Astrocyte of the spinal cord (primary cell): ENCODE results near the gene LAMC3.
A peak's percentile ranks its signal among the peaks of the same experiment; 100 is the strongest.

Experiments
- DNase-seq: peaks from one replicate; pipeline ENCODE4 v3.0.0; 2011; ENCODE audit warnings: low read depth, low spot score
- H3K4me3 ChIP-seq: 2 replicates; pipeline ENCODE4 v1.5.1; 2011; ENCODE audit warnings: low read depth, mild to moderate bottlenecking, low read length, moderate library complexity
- in situ Hi-C: cut with HindIII; loops from 2 replicates; pipeline ENCODE4 v1.10.0; 2017; ENCODE audit warnings: low sequenced_read_pairs
- TF ChIP-seq, protein P1 (sequence below): IDR thresholded peaks from 2 replicates; pipeline ENCODE4 v1.5.1; 2012; ENCODE audit warnings: low read depth, mild to moderate bottlenecking, low read length, inconsistent platforms

Gene LAMC3

DNA sequence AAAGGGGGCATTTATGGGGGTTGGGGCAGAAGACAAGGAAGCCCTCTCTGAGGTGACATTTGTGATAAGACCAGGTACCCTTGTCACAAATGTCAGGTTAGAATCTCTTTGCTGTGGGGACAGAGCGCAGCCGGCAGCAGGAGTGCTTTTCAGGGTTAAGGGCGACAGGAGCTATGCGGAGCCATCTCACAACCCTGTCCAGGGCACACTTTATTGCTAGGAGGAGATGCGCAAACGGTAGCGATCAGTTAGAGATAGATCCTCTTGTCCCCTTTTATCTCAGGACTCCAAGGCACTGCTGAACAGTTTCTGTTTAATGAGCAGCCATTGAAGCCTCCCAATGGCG lies 438 bp upstream of the LAMC3 start:
- no peak for DNase-seq
- H3K4me3 ChIP-seq: peak overlapping the region; percentile 0
- TF ChIP-seq, protein P1, sequence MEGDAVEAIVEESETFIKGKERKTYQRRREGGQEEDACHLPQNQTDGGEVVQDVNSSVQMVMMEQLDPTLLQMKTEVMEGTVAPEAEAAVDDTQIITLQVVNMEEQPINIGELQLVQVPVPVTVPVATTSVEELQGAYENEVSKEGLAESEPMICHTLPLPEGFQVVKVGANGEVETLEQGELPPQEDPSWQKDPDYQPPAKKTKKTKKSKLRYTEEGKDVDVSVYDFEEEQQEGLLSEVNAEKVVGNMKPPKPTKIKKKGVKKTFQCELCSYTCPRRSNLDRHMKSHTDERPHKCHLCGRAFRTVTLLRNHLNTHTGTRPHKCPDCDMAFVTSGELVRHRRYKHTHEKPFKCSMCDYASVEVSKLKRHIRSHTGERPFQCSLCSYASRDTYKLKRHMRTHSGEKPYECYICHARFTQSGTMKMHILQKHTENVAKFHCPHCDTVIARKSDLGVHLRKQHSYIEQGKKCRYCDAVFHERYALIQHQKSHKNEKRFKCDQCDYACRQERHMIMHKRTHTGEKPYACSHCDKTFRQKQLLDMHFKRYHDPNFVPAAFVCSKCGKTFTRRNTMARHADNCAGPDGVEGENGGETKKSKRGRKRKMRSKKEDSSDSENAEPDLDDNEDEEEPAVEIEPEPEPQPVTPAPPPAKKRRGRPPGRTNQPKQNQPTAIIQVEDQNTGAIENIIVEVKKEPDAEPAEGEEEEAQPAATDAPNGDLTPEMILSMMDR: no peak
- in situ Hi-C loops: no loop called here

DNA sequence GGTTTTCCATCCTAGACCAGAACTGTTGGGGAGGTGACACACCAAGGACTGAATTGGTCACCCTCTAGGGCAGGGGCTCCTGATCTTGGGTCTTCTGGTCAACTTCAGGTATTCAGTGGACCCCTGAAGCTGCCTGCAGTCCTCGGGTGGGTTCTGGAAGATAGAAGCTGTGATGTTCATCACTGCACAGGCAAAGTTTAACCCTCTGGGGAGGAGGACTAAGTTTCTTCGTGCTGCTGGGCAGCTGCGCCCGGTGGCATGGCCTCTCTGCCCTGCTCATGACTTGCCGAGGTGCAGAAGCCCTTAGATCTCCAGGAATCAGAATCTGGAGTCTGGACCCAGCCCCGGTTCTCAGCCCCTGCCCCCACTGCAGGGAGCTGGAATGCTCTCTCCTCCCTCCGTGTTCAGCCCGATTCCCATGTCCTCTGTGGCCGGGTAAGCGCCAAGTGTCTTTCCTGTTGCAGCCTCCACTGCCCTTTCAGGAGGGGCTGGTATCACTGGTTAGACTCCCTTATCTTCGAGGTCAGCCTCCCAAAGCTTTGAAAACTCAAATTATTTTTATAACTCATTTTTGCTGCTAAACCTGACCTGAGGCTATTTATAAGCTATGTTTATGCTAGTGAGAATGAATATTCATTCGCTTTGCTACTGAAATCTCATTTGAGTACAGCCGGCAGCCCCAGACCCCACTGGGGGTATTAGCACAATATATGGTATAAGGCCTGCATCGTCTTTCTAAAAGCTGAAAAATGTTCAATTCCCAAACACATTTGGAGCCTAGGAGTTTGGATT lies 1.7 kb downstream of the LAMC3 start:
- TF ChIP-seq, protein P1: no peak
- DNase-seq: no peak
- no peak overlapping the region for H3K4me3 ChIP-seq
- in situ Hi-C loops: no loop called here

DNA sequence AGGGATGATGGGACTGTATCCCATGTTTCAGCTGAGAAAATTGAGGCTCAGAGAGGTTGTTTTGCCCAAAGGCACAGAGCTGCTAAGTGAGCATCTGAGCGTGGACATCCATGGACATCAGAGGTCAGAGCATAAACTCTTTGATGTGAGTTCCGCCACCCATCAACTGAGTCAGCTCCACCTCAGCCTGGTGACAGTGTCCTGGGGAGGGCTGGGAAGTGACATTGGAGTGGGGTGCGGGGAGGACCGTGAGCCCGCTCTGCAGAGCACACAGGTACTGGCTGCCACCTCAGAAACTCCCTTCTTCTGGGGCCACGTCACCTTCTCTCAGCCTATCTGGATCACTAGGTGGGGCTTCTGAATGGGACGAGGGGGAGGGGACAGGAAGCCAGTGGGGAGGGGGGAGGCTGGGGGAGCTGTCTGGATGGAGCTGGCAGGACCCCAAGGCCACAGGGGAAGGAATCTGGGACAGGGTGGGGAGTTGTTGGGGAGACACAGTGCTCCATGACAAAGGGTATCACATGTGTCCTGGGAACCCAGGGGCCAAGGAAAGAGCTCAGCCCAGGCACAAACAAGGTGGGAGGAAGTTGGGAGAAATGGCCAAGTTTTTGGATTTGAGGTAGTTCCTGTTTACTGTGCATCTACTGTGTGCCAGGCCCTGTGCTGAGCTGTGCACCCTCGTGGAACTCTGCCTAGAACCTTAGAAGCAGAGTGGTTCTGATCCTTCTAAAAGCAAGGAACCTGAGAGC lies 2.5 kb downstream of the LAMC3 start:
- TF ChIP-seq, protein P1: no peak

DNA sequence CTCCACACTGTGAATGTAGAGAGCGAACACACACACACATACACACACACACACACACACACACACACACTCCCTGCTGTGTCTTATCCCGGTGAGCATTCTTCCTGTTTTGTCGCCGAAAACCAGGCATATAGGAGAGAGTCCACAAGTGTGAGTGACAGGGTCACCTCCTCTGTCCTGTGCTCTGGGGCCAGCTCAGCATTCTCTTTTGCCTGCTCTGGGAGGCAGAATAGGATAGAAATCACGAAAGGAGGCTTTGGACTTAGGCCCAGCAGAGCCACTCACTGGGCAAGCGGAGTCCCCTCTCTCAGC lies 3.0 kb downstream of the LAMC3 start:
- in situ Hi-C loops: no loop called here
- TF ChIP-seq, protein P1: no peak
- no peak overlapping the region for H3K4me3 ChIP-seq
- no peak for DNase-seq

More for the DNA sequence above, 2.5 kb downstream of the LAMC3 start:
- no peak overlapping the region for H3K4me3 ChIP-seq
- in situ Hi-C loops: no loop called here
- DNase-seq: no peak

DNA sequence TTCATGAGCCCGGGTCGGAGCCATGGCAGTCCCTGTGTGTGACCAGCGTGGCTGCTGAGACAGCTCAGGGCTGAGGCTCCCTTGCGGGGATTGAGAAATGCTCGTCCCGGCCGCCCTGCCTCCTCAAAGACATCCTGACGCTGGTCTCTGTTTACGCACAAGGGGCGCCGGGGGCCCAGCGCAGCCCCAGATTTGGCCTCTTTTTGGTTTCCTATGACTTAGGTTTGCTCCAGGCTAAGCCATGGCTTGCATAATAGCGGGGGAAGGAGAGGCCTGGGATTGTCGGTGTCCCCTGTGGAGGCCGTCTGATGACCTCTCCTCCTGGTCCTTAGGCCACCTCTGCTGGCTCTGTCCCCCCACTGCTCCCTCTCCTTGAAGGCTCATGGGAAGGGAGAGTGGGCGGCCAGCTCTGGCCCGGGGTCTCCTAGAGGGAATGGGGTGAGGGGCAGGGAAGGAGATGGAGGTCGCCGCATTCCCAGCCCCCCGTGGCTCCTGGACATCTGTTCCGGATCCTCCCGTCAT lies 3.5 kb downstream of the LAMC3 start:
- H3K4me3 ChIP-seq: no peak overlapping the region
- TF ChIP-seq, protein P1: no peak
- DNase-seq: no peak
- in situ Hi-C loops: no loop called here

DNA sequence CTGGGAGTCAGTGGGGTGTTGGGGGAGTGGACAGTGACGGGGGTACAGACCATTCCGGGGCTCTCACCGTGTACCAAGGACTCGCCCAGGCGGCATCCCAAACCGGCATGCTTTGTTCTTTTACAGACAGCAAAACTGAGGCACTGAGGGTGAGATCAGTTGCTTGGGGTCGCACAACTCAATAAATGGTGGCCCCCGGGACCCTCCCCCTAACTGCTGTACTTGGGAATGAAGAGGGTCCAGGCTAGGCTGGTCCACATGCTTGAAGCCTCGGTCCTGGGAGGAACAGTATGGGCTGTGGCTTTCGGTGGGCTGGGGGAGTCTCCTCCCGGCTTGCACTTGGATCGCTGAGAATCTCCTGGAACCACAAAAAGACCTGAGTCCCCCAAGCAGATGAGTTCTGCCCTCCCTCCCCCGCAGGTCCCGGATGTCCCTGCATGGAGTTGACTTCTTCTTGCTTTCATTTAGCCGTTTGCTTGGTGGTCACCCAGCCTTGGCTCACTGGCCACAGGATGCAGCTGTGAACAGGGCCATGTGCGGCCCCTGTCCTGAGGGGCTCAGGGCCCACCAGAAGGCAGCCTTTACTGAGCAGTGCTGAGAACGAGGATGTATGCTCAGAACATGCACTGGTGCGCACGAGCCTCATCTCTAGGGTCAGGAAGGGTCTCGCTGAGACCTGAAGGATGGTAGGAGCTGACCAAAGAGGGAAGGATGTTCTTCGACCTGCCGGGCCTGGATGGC lies 4.2 kb downstream of the LAMC3 start:
- DNase-seq: no peak
- TF ChIP-seq, protein P1: no peak
- in situ Hi-C loops: no loop called here

More for the DNA sequence above, 4.2 kb downstream of the LAMC3 start:
- no peak overlapping the region for H3K4me3 ChIP-seq
